Panc1 (cell line): ENCODE results near the gene ROBO1.

ENCODE experiments used
- CTCF ChIP-seq: fragments of 450-650 bp; IDR thresholded peaks from 2 replicates; pipeline ENCODE4 v1.5.1; 2017; ENCODE audit warnings: mild to moderate bottlenecking
- POLR2AphosphoS5 ChIP-seq: IDR thresholded peaks from 2 replicates; pipeline ENCODE4 v1.6.1; 2012; ENCODE audit warnings: mild to moderate bottlenecking, low read depth, low read length, moderate library complexity
- REST ChIP-seq, 2 experiments: IDR thresholded peaks; 2 replicates each; pipeline ENCODE4 v1.6.1; 2011 to 2012; ENCODE audit warnings: low read depth in 2 of 2, control low read depth in 1 of 2, low read length in 1 of 2, mild to moderate bottlenecking in 1 of 2, moderate library complexity in 1 of 2; ENCODE audit not compliant: insufficient read depth in 1 of 2
- SIN3A ChIP-seq: IDR thresholded peaks from 2 replicates; pipeline ENCODE4 v1.6.1; 2012; ENCODE audit warnings: low read depth, mild to moderate bottlenecking, low read length, moderate library complexity, borderline replicate concordance; ENCODE audit not compliant: insufficient read depth

GRCh38 chr3:78825858-78826215, 942.0 kb downstream of the ROBO1 start:
- no peak for TF ChIP-seq POLR2AphosphoS5
- no peak for TF ChIP-seq CTCF
- no peak for TF ChIP-seq REST (IDR thresholded peaks at IDR 0.05; ENCODE audit: insufficient read depth in 1 of 2, low read depth in 2 of 2, low read length in 1 of 2)
- no peak for TF ChIP-seq SIN3A
